CD4-positive, alpha-beta T cell treated with Interleukin-6 at 100 ng/mL for 8 hours (primary cell): Measurements from ENCODE around the gene GFI1B.
"Not testable (repeated sequence)": the region's sequence is repeated elsewhere in the genome, so short reads cannot be mapped to it uniquely, and the experiment has no call there.

ENCODE experiments used
- DNase-seq: peaks from one replicate; pipeline ENCODE4 v3.0.0-alpha.2; 2020; ENCODE audit warnings: mixed read lengths, low spot score

GFI1B gene

GRCh38 chr9:132991351-132992300, 13.1 kb downstream of the GFI1B start:
- DNase-seq: no peak

GRCh38 chr9:132993511-132993939, 15.0 kb downstream of the GFI1B start:
- no peak for DNase-seq

- no peak for DNase-seq
Measured at GRCh38 chr9:132994410-132995120, 16.1 kb downstream of the GFI1B start.

- no peak for DNase-seq
Measured at GRCh38 chr9:132995121-132995420, 16.6 kb downstream of the GFI1B start.

GRCh38 chr9:132995879-132996278, 17.4 kb downstream of the GFI1B start:
- DNase-seq: no peak

- DNase-seq: no peak
Measured at GRCh38 chr9:132996526-132996925, 18.0 kb downstream of the GFI1B start.

GRCh38 chr9:132997591-132997990, 19.1 kb downstream of the GFI1B start:
- DNase-seq: no peak

GRCh38 chr9:132998221-132998620, 19.7 kb downstream of the GFI1B start:
- not testable (repeated sequence) for DNase-seq

GRCh38 chr9:132998831-132999635, 20.5 kb downstream of the GFI1B start:
- no peak for DNase-seq

GRCh38 chr9:133002147-133003070, 23.9 kb downstream of the GFI1B start:
- DNase-seq: no peak

- DNase-seq: no peak
Measured at GRCh38 chr9:133003071-133003461, 24.6 kb downstream of the GFI1B start.

- DNase-seq: no peak
Measured at GRCh38 chr9:133003671-133004090, 25.2 kb downstream of the GFI1B start.

- no peak for DNase-seq
Measured at GRCh38 chr9:133004091-133004998, 25.9 kb downstream of the GFI1B start.

GRCh38 chr9:133004999-133005760, 26.7 kb downstream of the GFI1B start:
- no peak for DNase-seq

GRCh38 chr9:133005957-133006356, 27.5 kb downstream of the GFI1B start:
- DNase-seq: no peak

- no peak for DNase-seq
Measured at GRCh38 chr9:133006731-133007352, 28.3 kb downstream of the GFI1B start.

GRCh38 chr9:133008406-133008805, 29.9 kb downstream of the GFI1B start:
- DNase-seq: no peak

GRCh38 chr9:133008824-133009223, 30.3 kb downstream of the GFI1B start:
- DNase-seq: no peak
